B cell (primary cell): ENCODE results near the gene UBQLN4. TPM values are rescaled to one million over a fixed set of nuclear protein-coding genes. Genes with fewer than 3 reads are reported as not detected.

Source experiments
- ATAC-seq: fragments of 200-7000 bp; cut with Tn5 transposase; one replicate; pipeline ENCODE4 v1.10.0; 2021; ENCODE audit warnings: low read depth, mild to moderate bottlenecking, moderate number of reproducible peaks, moderate library complexity
- CTCF ChIA-PET: fragments of 350-600 bp; sonication (Branson Sonifier 250); formaldehyde crosslinking; loops from one replicate; lab custom pipeline; 2021; ENCODE audit warnings: antibody characterized with exemption, inconsistent platforms; lab: Charles Lee
- POLR2A ChIA-PET: fragments of 350-600 bp; sonication (Branson Sonifier 250); formaldehyde crosslinking; loops from one replicate; lab custom pipeline; 2021; ENCODE audit warnings: antibody characterized with exemption; lab: Charles Lee
- DNase-seq: peaks from one replicate; pipeline ENCODE4 v3.0.0; 2013
- H2AFZ ChIP-seq: 2 replicates; pipeline ENCODE4 v1.6.1; 2012; ENCODE audit warnings: mild to moderate bottlenecking, low read depth, low read length; ENCODE audit not compliant: insufficient read depth, poor library complexity, severe bottlenecking
- H3K27ac ChIP-seq, 2 donors: 1 replicate in 1 of 2; 2 replicates in 1 of 2; pipeline ENCODE4 v1.5.1; 2012 to 2013; ENCODE audit warnings: low read length in 2 of 2, mild to moderate bottlenecking in 2 of 2, moderate library complexity in 1 of 2
- H3K27me3 ChIP-seq, 4 experiments: fragments of 200-600 bp in 1 of 4; sonication (generic) in 1 of 4; replicated peaks in 1 of 4; 1 replicate in 2 of 4; 2 replicates in 2 of 4; pipeline versions ENCODE4 v1.6.1 to v1.7.0; 2013 to 2016; ENCODE audit warnings: low read length in 3 of 4, mild to moderate bottlenecking in 2 of 4, mixed read lengths in 1 of 4, moderate library complexity in 1 of 4; ENCODE audit not compliant: insufficient read depth in 4 of 4, control insufficient read depth in 3 of 4; ENCODE audit errors: control extremely low read depth in 1 of 4
- H3K36me3 ChIP-seq, 2 experiments: replicated peaks in 1 of 2; 1 replicate in 1 of 2; 2 replicates in 1 of 2; pipeline versions ENCODE4 v1.6.1 to v1.7.1; 2013; ENCODE audit warnings: low read length in 1 of 2; ENCODE audit not compliant: insufficient read depth in 2 of 2, control insufficient read depth in 1 of 2; ENCODE audit errors: control extremely low read depth in 1 of 2, extremely low read depth in 1 of 2
- H3K4me1 ChIP-seq, 2 donors: fragments of 200-600 bp in 1 of 2; sonication (generic) in 1 of 2; 1 replicate in 1 of 2; 2 replicates in 1 of 2; pipeline versions ENCODE4 v1.5.1 to v1.6.1; 2013 to 2017; ENCODE audit warnings: low read length in 2 of 2; ENCODE audit not compliant: control insufficient read depth in 2 of 2, insufficient read depth in 2 of 2
- H3K4me2 ChIP-seq: replicated peaks from 2 replicates; pipeline ENCODE3; 2012; ENCODE audit warnings: mild to moderate bottlenecking, low read depth, low read length; ENCODE audit not compliant: poor library complexity, severe bottlenecking
- H3K4me3 ChIP-seq, 5 experiments: fragments of 200-600 bp in 1 of 5; sonication (generic) in 1 of 5; 1 replicate in 3 of 5; 2 replicates in 2 of 5; pipeline versions ENCODE4 v1.5.1 to v1.7.0; 2011 to 2016; ENCODE audit warnings: low read length in 4 of 5, mild to moderate bottlenecking in 4 of 5, low read depth in 2 of 5, control low read depth in 1 of 5, moderate library complexity in 1 of 5; ENCODE audit not compliant: insufficient read depth in 1 of 5; ENCODE audit errors: control extremely low read depth in 1 of 5, extremely low read depth in 1 of 5
- H3K79me2 ChIP-seq: fragments of 200-600 bp; sonication (generic); one replicate; pipeline ENCODE4 v1.6.0; 2016; ENCODE audit warnings: low read length; ENCODE audit not compliant: control insufficient read depth, insufficient read depth
- H3K9ac ChIP-seq: fragments of 200-600 bp; sonication (generic); 2 replicates; pipeline ENCODE4 v1.6.1; 2017; ENCODE audit warnings: mild to moderate bottlenecking, low read length, moderate library complexity
- H3K9me3 ChIP-seq, 3 donors: one replicate each; pipeline versions ENCODE4 v1.6.1 to v1.7.1; 2013; ENCODE audit warnings: low read length in 2 of 3; ENCODE audit not compliant: control insufficient read depth in 2 of 3, insufficient read depth in 1 of 3; ENCODE audit errors: control extremely low read depth in 1 of 3
- H4K20me1 ChIP-seq: 2 replicates; pipeline ENCODE4 v1.6.0; 2012; ENCODE audit warnings: mild to moderate bottlenecking, low read length; ENCODE audit not compliant: insufficient read depth, control insufficient read depth, poor library complexity, severe bottlenecking
- H3K27ac Mint-ChIP-seq: one replicate; pipeline ENCODE4 v1.8.0; 2021; ENCODE audit warnings: mixed read lengths
- H3K27me3 Mint-ChIP-seq: one replicate; pipeline ENCODE4 v1.8.0; 2021; ENCODE audit warnings: mixed read lengths
- H3K4me1 Mint-ChIP-seq: one replicate; pipeline ENCODE4 v1.8.0; 2021; ENCODE audit warnings: mixed read lengths
- H3K4me3 Mint-ChIP-seq: one replicate; pipeline ENCODE4 v1.8.0; 2021; ENCODE audit warnings: mixed read lengths
- H3K9me3 Mint-ChIP-seq: one replicate; pipeline ENCODE4 v1.8.0; 2022; ENCODE audit warnings: mixed read lengths; ENCODE audit not compliant: insufficient read depth
- EZH2 ChIP-seq: IDR thresholded peaks from 2 replicates; pipeline ENCODE4 v1.6.1; 2012; ENCODE audit warnings: borderline replicate concordance, low read depth, mild to moderate bottlenecking, moderate library complexity, low read length; ENCODE audit not compliant: insufficient read depth, poor library complexity, severe bottlenecking
- WGBS: methylation state at CpG from one replicate; pipeline ENCODE4 v1.1.5; 2013; ENCODE audit warnings: missing lambda C conversion rate; ENCODE audit not compliant: insufficient coverage; 5-methylcytosine and 5-hydroxymethylcytosine counted together
- intact Hi-C: fragments of 100-400 bp; cut with micrococcal nuclease; formaldehyde crosslinking; loops from one replicate; pipeline ENCODE4 v1.10.0; 2022
- polyA plus RNA-seq: library from polyadenylated mRNA; depleted of rRNA; stranded (reverse); fragments of >200 nt; gene quantifications from 2 replicates; pipeline ENCODE4 v1.2.3, GENCODE V29; 2012
- total RNA-seq, 2 donors: library from RNA; stranded (reverse); fragments of 120-200 nt in 1 of 2; gene quantifications; 1 replicate in 1 of 2; 2 replicates in 1 of 2; pipeline versions ENCODE4 v1.2.3 to v1.2.4, GENCODE V29; 2013 to 2022
- TF ChIP-seq, protein P1 (sequence below): fragments of 200-600 bp; IDR thresholded peaks from one replicate; pipeline ENCODE4 v1.8.0; 2022; ENCODE audit warnings: antibody characterized with exemption, mild to moderate bottlenecking

UBQLN4 gene
- total and polyA plus RNA-seq, 2 donors (not counting 1 experiment from before 2014, with no cell fraction given) = 20.9 to 39.0 TPM

DNA sequence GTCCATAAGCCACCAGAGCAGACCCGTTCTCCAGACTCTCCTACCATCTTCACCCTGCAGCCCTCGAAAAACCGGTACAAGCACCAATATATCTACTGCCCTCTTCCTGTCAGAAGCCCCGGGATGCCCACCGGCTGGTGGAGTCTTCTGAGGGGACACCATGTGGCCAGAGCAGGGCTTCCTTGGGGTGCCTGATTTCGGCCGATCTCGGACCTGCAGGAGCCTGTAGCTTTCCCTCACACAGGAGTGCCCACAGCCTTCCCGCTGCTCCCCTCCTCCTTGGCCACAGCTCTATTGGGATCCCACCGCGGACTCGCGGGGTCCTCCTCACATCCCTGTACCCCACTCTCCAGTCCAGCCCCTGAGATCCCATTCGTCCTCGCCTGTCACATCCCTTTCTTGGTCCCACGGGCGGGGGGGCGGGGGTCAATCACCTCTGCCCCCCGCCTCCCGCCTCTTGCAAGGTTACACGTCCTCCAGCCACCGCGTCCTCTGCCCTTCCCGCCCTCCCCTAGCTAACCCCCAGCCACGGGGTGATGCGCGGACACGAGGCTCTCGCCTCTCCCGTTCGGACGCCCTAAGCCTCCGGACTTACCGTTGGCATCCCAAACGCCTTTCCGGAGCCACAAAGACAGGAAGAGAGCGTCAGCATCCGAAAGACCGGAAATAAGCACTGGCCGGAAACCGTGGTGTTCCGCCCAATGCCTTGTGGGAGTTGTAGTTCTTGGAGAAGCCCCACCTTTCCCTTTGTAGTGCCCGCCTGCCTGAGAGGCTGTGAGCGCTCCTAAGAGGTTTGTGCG, 33.1 kb downstream of the UBQLN4 start, which contains the start of gene SSR2:
TSS of gene SSR2 (minus strand) at position 659 of the 800 bp plus-strand sequence. CDS start 784 bp downstream, outside the sequence.
- WGBS = under 1% methylated on average over 45 of the region's 45 CpGs
- Histone ChIP-seq H3K9me3 (no peaks in the 10 kb centered on the region), H3K9ac (peak within 1 kb of the TSS; percentile 75), H3K4me3 (peak within 1 kb of the TSS; percentile 71 to 87 (median 81)), H3K4me2 (peak within 1 kb of the TSS; percentile 83), H2AFZ (peak within 1 kb of the TSS; percentile 87), H3K36me3 (peaks cover 2 to 24% of the 10 kb centered on the region in 2 experiments), H4K20me1 (peaks cover 6% of the 10 kb centered on the region), H3K79me2 (peaks cover 42% of the 10 kb centered on the region), H3K4me1 (peaks cover 9 to 17% of the 10 kb centered on the region in 2 donors), H3K27me3 (peaks cover 0 to 6% (median 0%) of the 10 kb centered on the region in 4 experiments), H3K27ac (peak within 1 kb of the TSS; percentile 59 to 68)
- H3K27me3 Mint-ChIP-seq = peaks cover 6% of the 10 kb centered on the region
- ChIA-PET CTCF (interaction anchor here (0.6 to 1.9 kb wide), 6 partner anchors 31 to 770 kb away, joined by 3 to 7 read pairs (median 3); no protein-coding TSS in a partner anchor), POLR2A (interaction anchor here (0.6 kb wide), 1 partner anchor 327 kb away, joined by 5 read pairs; no protein-coding TSS in a partner anchor)
- peak within 1 kb of the TSS; percentile 99 for H3K4me3 Mint-ChIP-seq
- ATAC-seq = peak; percentile 99
- TF ChIP-seq EZH2 = no peak
- TF ChIP-seq, protein P1, sequence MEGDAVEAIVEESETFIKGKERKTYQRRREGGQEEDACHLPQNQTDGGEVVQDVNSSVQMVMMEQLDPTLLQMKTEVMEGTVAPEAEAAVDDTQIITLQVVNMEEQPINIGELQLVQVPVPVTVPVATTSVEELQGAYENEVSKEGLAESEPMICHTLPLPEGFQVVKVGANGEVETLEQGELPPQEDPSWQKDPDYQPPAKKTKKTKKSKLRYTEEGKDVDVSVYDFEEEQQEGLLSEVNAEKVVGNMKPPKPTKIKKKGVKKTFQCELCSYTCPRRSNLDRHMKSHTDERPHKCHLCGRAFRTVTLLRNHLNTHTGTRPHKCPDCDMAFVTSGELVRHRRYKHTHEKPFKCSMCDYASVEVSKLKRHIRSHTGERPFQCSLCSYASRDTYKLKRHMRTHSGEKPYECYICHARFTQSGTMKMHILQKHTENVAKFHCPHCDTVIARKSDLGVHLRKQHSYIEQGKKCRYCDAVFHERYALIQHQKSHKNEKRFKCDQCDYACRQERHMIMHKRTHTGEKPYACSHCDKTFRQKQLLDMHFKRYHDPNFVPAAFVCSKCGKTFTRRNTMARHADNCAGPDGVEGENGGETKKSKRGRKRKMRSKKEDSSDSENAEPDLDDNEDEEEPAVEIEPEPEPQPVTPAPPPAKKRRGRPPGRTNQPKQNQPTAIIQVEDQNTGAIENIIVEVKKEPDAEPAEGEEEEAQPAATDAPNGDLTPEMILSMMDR = no peak
- peak within 1 kb of the TSS; percentile 90 for H3K27ac Mint-ChIP-seq
- H3K9me3 Mint-ChIP-seq = no peaks in the 10 kb centered on the region
- H3K4me1 Mint-ChIP-seq = peaks cover 22% of the 10 kb centered on the region
- peak; percentile 89 for DNase-seq
- intact Hi-C loops = loop anchor here (1.0 to 2.0 kb wide), 3 partner anchors 34 to 164 kb away; partner anchors contain the start of genes GON4L, LAMTOR2 and MEX3A
